ENCODE measurements around the gene ABLIM2.

GRCh38 chr4:8188085-8188484, 29.5 kb upstream of the ABLIM2 start:
- TF ChIP-seq ZNF70 (CRISPR knock-in tag; IDR thresholded peaks at IDR 0.05) (no peak), ZFP30 (CRISPR knock-in tag; IDR thresholded peaks at IDR 0.05) (no peak), ZFP3 (CRISPR knock-in tag; IDR thresholded peaks at IDR 0.05) (no peak), RARB (CRISPR knock-in tag; IDR thresholded peaks at IDR 0.05) (no peak), CREB5 (CRISPR knock-in tag; IDR thresholded peaks at IDR 0.05; ENCODE audit: low read depth) (no peak), TCF4 (CRISPR knock-in tag; IDR thresholded peaks at IDR 0.05; ENCODE audit: borderline replicate concordance) (no peak), OSR1 (CRISPR knock-in tag; IDR thresholded peaks at IDR 0.05) (no peak), ISL1 (CRISPR knock-in tag; IDR thresholded peaks at IDR 0.05) (no peak), BACH2 (CRISPR knock-in tag; IDR thresholded peaks at IDR 0.05; ENCODE audit: borderline replicate concordance) (no peak), SNAI2 (CRISPR knock-in tag; IDR thresholded peaks at IDR 0.05) (no peak), TOX (CRISPR knock-in tag; IDR thresholded peaks at IDR 0.05; ENCODE audit: borderline replicate concordance) (no peak), CSDC2 (CRISPR knock-in tag; IDR thresholded peaks at IDR 0.05) (no peak), POU6F1 (CRISPR knock-in tag; IDR thresholded peaks at IDR 0.05; ENCODE audit: borderline replicate concordance, low read depth) (no peak), PATZ1 (CRISPR knock-in tag; IDR thresholded peaks at IDR 0.05; ENCODE audit: borderline replicate concordance) (no peak)

All from SK-N-SH treated with all-trans-retinoic acid at 6 μM for 48 hours (cell line).